Epithelial cell of esophagus (primary cell): ENCODE data around the gene B4GALT2.

ENCODE experiments used
- DNase-seq: peaks from one replicate; pipeline ENCODE4 v3.0.0; 2010; ENCODE audit warnings: low read depth
- H3K4me3 ChIP-seq: 2 replicates; pipeline ENCODE4 v1.5.1; 2011; ENCODE audit warnings: mild to moderate bottlenecking, low read length, control low read depth
- TF ChIP-seq, protein P1 (sequence below): IDR thresholded peaks from 2 replicates; pipeline ENCODE4 v1.5.1; 2011; ENCODE audit warnings: low read depth, mild to moderate bottlenecking, low read length, control low read depth, inconsistent platforms; ENCODE audit not compliant: insufficient read depth; ENCODE audit errors: missing control alignments

Gene B4GALT2

GRCh38 chr1:44029260-44029910, 50.4 kb downstream of the B4GALT2 start:
- TF ChIP-seq, protein P1, sequence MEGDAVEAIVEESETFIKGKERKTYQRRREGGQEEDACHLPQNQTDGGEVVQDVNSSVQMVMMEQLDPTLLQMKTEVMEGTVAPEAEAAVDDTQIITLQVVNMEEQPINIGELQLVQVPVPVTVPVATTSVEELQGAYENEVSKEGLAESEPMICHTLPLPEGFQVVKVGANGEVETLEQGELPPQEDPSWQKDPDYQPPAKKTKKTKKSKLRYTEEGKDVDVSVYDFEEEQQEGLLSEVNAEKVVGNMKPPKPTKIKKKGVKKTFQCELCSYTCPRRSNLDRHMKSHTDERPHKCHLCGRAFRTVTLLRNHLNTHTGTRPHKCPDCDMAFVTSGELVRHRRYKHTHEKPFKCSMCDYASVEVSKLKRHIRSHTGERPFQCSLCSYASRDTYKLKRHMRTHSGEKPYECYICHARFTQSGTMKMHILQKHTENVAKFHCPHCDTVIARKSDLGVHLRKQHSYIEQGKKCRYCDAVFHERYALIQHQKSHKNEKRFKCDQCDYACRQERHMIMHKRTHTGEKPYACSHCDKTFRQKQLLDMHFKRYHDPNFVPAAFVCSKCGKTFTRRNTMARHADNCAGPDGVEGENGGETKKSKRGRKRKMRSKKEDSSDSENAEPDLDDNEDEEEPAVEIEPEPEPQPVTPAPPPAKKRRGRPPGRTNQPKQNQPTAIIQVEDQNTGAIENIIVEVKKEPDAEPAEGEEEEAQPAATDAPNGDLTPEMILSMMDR = no peak
- DNase-seq = no peak
- peak overlapping the region; percentile 62 for H3K4me3 ChIP-seq

DNA sequence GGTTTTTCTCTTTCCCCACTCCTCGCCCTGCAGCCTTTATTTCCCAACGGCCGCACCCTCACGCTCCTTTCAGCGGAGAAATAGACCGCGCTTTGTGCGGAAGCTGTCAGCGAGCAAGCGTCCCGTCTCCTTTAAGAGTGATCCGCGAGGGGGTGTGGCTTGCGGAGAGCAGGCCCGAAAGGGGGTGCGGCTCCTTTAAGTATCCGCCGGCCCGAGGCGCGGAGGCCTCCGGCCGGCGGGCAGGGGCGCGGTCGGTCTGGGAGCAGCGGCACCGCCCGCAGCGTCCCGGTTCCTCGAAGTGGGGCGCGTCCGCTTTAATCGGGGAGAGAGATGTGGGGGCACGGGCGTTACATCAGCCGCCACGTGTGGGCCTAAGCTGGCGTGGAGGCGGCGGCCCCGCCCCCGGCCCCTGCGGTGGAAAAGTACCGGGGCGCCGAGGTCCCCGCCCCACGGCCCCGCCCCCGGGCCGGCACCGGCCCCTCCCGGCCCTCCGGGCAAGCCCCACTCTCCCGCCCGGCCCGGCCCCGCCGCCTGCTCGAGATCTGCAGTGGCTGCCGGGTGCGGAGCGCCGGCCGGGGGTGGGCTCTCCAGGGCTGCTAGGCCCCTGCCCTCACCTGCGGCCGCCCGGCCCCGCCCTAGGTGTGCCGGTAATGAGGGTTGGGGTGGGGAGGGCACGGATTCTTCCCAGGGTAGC, 51.0 kb downstream of the B4GALT2 start:
- TF ChIP-seq, protein P1 = no peak
- H3K4me3 ChIP-seq = peak overlapping the region; percentile 62
- DNase-seq = peak; percentile 93

DNA sequence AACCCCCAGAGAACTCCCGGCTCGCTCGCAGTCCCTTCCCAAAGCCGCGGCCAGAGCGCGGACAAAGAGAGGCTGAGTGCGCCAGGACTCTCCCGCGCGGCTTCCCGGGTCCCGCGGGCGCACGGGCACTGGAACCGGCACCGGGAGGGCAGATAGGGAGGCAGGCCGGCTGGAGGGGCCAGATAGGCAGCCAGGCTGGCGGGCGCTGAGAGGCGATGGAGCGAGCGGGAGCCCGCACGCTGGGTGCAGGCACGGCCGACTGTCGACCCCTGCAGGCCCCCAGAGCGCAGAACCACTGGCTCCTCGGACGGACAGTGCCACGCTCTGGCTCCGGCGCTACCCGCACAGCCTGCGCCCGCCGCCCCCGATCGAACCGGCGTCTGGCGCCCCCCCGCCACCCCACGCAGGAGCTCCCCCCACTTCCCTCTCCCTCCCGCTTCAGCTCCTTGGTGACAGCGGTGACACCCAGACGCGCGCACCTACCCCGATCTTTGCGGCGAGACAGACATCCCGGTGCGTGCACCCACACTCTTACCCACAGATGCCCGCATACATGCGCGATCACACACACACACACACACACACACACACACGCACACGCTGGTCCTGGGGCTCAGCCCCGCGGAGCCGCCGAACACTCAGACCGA, 51.7 kb downstream of the B4GALT2 start:
- H3K4me3 ChIP-seq = peak overlapping the region; percentile 62
- peak; percentile 53 for DNase-seq
- TF ChIP-seq, protein P1 = no peak

- TF ChIP-seq, protein P1 = no peak
- peak; percentile 66 for DNase-seq
- H3K4me3 ChIP-seq = peak within 1 kb of the TSS; percentile 62
These were observed 52.5 kb downstream of the B4GALT2 start, which contains the start of gene SLC6A9 for GRCh38 chr1:44031252-44032169. TSS of gene SLC6A9 (minus strand) at chr1:44031462. CDS start at chr1:44024277, 7,185 bp downstream.

- no peak for DNase-seq
- TF ChIP-seq, protein P1 = no peak
- H3K4me3 ChIP-seq = no peak overlapping the region
These were observed 53.3 kb downstream of the B4GALT2 start for GRCh38 chr1:44032170-44032790.

DNA sequence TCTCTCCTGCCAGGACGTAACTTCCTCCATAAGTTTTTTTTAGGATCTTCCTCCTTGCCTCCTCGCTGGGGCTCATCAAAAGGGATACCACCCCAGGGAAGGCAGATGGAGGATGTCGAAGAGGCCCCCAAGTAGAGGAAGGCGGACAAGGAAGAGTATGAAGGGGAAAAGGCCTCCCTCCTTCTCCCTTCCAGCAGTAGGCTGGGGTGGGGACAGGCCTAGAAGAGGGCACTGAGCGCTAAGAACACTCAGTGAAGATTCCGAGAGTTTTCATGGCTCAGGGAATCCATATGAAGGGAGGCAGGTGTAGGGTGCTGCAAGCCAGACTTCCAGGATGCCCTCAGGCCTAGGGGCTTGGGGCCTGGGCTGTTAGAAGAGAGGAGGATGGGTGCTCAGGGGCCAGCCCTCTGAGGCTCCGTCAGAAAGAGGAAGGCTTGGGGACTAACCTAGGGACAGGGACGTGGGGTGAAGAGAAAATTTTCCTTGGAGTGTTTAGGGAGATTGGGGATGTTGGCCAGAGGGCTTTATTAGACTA, 54.1 kb downstream of the B4GALT2 start:
- no peak overlapping the region for H3K4me3 ChIP-seq
- TF ChIP-seq, protein P1 = no peak
- no peak for DNase-seq
